Prostate gland (tissue), 2 donors: ENCODE measurements around the gene RASD2.

ENCODE experiments used
- POLR2A ChIP-seq: fragments of 450-650 bp; IDR thresholded peaks from one replicate; pipeline ENCODE4 v1.6.1; 2016; ENCODE audit warnings: antibody characterized with exemption, mild to moderate bottlenecking
- TF ChIP-seq, protein P1 (sequence below), 4 experiments: fragments of 200-600 bp in 2 of 4; fragments of 450-650 bp in 2 of 4; sonication (generic) in 2 of 4; IDR thresholded peaks; 1 replicate in 3 of 4; 2 replicates in 1 of 4; pipeline ENCODE4 v1.5.1; 2016 to 2019; ENCODE audit warnings: antibody characterized with exemption in 4 of 4, mild to moderate bottlenecking in 2 of 4, moderate library complexity in 2 of 4

DNA sequence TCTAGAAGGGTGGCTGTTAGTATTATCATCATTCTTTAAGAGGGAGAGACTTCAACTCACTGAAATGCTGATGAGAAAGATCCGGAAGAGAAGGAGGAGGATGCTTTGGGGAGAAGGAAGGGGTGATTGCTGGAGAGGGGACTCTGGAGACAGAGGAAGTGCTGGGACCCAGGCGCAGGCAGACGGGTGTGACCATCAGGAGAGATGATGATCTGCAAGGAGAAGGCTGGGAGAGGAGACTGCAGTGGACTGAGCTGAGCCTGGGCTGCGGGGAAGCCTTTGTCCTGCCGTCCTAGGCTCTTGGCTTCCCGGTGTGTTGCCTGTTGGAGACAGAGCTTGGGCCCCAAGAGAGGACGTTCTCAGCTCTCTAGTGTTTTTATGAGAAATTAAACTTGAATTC, 22.6 kb downstream of the RASD2 start:
- TF ChIP-seq, protein P1, sequence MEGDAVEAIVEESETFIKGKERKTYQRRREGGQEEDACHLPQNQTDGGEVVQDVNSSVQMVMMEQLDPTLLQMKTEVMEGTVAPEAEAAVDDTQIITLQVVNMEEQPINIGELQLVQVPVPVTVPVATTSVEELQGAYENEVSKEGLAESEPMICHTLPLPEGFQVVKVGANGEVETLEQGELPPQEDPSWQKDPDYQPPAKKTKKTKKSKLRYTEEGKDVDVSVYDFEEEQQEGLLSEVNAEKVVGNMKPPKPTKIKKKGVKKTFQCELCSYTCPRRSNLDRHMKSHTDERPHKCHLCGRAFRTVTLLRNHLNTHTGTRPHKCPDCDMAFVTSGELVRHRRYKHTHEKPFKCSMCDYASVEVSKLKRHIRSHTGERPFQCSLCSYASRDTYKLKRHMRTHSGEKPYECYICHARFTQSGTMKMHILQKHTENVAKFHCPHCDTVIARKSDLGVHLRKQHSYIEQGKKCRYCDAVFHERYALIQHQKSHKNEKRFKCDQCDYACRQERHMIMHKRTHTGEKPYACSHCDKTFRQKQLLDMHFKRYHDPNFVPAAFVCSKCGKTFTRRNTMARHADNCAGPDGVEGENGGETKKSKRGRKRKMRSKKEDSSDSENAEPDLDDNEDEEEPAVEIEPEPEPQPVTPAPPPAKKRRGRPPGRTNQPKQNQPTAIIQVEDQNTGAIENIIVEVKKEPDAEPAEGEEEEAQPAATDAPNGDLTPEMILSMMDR (IDR thresholded peaks at IDR 0.05), result no peak
- TF ChIP-seq POLR2A, result no peak
